ENCODE data around the gene HTR6. TPM values are rescaled to one million over a fixed set of nuclear protein-coding genes. Genes with fewer than 3 reads are reported as not detected.

HTR6 gene
- total RNA-seq (not detected), polyA plus RNA-seq (not detected)
- long read RNA-seq, donor 1, result 0 reads
- long read RNA-seq, donor 2, result 0 reads
- long read RNA-seq, donor 3, result 0 reads
- long read RNA-seq, donor 4, result 0 reads

DNA sequence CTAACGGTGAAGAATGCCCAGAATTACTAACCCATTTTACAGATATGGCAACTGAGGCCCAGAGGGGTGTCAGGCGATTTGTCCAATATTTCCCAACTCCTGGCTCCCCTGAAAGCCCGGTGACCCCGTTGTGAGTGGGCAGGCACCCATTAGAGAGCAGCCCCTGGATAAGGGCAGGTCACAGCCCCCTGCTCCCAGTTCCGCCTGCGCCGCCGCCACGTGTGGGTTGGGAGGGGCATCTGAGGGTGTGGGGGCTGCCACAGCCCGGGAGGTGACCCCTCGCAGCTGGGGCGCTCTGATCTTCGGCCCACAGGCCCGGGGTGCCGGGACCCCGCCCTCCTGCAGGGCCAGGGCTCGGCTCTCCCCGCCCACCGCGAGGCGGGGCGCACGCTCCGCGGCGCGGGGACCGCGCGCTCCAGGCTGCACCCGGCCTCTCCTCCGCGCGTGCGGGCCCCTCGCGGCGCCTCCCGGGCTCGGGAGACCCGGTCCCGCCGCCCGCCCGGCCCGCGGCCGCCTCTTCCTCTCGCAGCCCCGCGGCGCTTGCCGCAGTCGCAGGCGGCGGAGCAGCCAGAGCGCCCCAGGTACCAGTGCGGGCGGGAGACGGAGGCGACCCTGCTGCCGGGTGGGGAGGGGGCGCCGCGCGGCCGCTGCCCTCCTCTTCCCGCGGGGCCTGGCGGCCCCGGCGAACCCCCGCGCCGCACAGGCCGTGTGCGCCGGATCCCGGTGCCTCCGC lies at the start of gene HTR6:
TSS of gene HTR6 (plus strand) at position 423 of the 733 bp plus-strand sequence. CDS start 879 bp downstream, outside the sequence.
- no peaks in the 10 kb centered on the region for H3K27me3 ChIP-seq (ENCODE audit: control insufficient read depth, insufficient read depth)
- H3K4me3 ChIP-seq (ENCODE audit: low read length), result peak within 1 kb of the TSS; percentile 48
- peaks cover 1% of the 10 kb centered on the region for H3K4me1 ChIP-seq (ENCODE audit: control insufficient read depth, insufficient read depth, low read length)
- H3K9me3 ChIP-seq (ENCODE audit: control insufficient read depth, low read length), result no peaks in the 10 kb centered on the region
- intact Hi-C loops (cut with DNase I), result loop anchor here in 2 of 4 donors (5.0 kb wide), 1 partner anchor 38 kb away; no protein-coding TSS in a partner anchor
- H3K27ac ChIP-seq (ENCODE audit: low read length), result no peak within 1 kb of the TSS
- DNase-seq, result no peak
- ATAC-seq, result no peak
- 2% methylated on average over 80 of the region's 80 CpGs for WGBS

DNA sequence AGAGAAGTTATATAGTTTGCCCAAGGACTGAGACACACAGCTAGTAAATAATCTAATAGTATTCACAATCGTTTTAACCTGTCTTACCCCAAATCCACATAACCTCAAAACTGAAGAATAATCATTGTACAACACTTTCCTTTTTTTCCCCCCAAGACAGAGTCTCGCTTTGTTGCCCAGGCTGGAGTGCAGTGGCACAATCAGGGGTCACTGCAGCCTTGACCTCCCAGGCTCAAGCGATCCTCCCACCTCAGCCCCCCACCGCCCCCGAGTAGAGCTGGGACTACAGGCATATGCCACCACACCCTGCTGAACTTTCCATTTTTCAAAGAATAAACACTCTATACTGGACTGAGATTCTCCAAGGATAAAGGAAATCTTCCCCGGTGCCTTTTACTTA lies 49.2 kb upstream of the HTR6 start:
- ATAC-seq, result no peak
- no peak overlapping the region for H3K27ac ChIP-seq (ENCODE audit: low read length)

DNA sequence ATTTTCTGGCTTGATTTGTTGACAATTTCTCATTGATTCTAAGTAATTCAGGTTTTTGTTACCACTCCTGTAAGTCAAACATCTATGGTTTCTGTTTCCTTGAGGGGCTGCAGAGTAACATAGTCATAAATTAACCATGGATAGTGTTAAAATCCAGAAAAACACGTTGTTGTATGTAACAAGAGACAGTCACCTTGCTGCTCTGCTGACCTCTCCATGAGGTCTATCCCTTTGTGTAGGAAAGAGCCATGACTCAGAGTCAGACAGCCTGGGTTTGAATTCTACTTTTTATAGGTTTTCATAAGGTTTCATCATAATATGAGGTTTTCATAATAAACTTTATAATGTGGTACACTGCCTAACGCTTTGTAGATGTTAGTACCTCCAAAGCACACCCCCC lies 48.2 kb upstream of the HTR6 start:
- 78% methylated on average over 2 of the region's 2 CpGs for WGBS
- DNase-seq, result no peak
- H3K27me3 ChIP-seq (ENCODE audit: control insufficient read depth, insufficient read depth), result no peaks in the 10 kb centered on the region
- no peak overlapping the region for H3K4me3 ChIP-seq (ENCODE audit: low read length)
- no peak overlapping the region for H3K27ac ChIP-seq (ENCODE audit: low read length)
- no peaks in the 10 kb centered on the region for H3K9me3 ChIP-seq (ENCODE audit: control insufficient read depth, low read length)
- intact Hi-C loops (cut with DNase I), result no loop called here
- no peak for ATAC-seq
- H3K4me1 ChIP-seq (ENCODE audit: control insufficient read depth, insufficient read depth, low read length), result peaks cover 9% of the 10 kb centered on the region

More for the DNA sequence above, 49.2 kb upstream of the HTR6 start:
- WGBS, result 89% methylated on average over 6 of the region's 6 CpGs
- Histone ChIP-seq H3K4me1 (ENCODE audit: control insufficient read depth, insufficient read depth, low read length) (peaks cover 9% of the 10 kb centered on the region), H3K4me3 (ENCODE audit: low read length) (no peak overlapping the region), H3K9me3 (ENCODE audit: control insufficient read depth, low read length) (no peaks in the 10 kb centered on the region), H3K27me3 (ENCODE audit: control insufficient read depth, insufficient read depth) (no peaks in the 10 kb centered on the region)
- DNase-seq, result no peak
- intact Hi-C loops (cut with DNase I), result no loop called here

DNA sequence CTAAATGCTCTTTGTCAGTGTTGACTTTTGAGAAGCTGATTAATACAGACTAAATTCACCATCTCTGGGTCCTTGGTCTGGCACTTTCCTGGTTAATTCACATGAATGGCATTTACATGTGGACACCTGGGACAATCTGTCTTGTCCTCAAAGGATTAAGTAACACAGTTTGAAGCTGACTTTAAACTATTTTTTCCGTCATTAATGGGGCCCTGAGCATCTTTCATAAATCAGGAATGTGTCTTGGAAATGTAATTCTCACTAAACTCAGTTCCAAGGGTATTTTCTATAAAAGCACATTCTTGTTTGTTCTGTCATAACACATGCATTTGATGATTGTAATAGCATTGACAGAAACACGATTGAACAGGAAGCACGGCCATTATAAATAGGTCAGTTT lies 47.3 kb upstream of the HTR6 start:
- 84% methylated on average over 3 of the region's 3 CpGs for WGBS
- DNase-seq (no peak), ATAC-seq (no peak)
- Histone ChIP-seq H3K27me3 (ENCODE audit: control insufficient read depth, insufficient read depth) (no peaks in the 10 kb centered on the region), H3K27ac (ENCODE audit: low read length) (no peak overlapping the region), H3K4me1 (ENCODE audit: control insufficient read depth, insufficient read depth, low read length) (peaks cover 9% of the 10 kb centered on the region), H3K4me3 (ENCODE audit: low read length) (no peak overlapping the region), H3K9me3 (ENCODE audit: control insufficient read depth, low read length) (no peaks in the 10 kb centered on the region)
- intact Hi-C loops (cut with DNase I), result no loop called here

DNA sequence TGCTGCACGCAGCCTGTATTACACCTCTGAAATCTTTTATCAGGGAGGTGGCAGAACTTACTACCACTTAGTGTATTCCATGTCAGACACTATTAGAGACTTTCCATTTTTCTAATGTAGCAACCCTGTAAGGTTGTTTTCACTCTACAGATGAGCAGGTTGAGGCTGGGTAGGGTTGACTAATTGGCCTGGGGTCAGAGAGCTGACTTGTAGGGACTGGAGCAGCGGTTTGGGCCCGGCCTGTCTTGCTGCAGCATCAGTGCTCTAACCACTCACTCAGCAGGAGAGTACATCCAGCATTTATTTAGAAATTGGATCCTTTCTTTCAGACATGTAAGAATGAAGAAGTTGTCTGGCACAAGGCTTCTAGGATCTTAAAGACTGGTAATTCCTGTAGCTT lies 46.2 kb upstream of the HTR6 start:
- Histone ChIP-seq H3K9me3 (ENCODE audit: control insufficient read depth, low read length) (no peaks in the 10 kb centered on the region), H3K4me1 (ENCODE audit: control insufficient read depth, insufficient read depth, low read length) (peaks cover 4% of the 10 kb centered on the region), H3K4me3 (ENCODE audit: low read length) (no peak overlapping the region), H3K27me3 (ENCODE audit: control insufficient read depth, insufficient read depth) (no peaks in the 10 kb centered on the region), H3K27ac (ENCODE audit: low read length) (no peak overlapping the region)
- ATAC-seq, result no peak
- WGBS, result 97% methylated on average over 3 of the region's 3 CpGs
- DNase-seq, result no peak
- intact Hi-C loops (cut with DNase I), result no loop called here

DNA sequence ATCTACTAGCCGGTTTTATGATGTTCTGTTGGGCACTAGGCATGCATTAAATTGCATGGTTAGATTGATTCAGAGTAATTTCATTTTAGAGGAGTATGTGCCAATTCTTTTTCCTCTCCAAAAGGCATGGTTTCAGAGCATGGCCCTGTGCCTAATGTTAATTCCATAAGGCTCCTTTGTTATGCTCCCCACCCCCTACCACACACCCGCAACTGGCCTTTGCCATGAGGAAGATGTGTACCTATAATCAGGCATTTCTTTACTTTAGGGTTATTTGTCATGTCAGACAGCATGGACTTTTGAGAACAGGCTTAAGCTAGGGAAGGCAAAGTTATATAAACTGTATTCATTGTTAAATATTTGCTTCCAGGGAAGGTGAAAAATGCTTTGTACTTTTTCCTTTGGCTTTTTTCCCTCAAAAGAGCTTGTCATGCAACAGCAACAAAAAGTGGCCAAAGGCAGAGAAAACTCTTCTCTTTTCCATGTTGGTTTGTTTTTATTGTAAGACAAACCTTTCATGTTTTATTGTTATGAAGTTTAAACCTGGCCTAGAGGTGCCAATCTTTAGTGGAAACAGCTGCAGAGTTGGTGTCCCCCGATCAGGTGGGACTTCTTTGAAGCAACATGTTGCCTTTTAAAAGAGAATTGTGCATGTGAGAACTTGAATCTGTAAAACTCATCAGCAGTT lies 44.8 kb upstream of the HTR6 start:
- no peaks in the 10 kb centered on the region for H3K4me1 ChIP-seq (ENCODE audit: control insufficient read depth, insufficient read depth, low read length)

DNA sequence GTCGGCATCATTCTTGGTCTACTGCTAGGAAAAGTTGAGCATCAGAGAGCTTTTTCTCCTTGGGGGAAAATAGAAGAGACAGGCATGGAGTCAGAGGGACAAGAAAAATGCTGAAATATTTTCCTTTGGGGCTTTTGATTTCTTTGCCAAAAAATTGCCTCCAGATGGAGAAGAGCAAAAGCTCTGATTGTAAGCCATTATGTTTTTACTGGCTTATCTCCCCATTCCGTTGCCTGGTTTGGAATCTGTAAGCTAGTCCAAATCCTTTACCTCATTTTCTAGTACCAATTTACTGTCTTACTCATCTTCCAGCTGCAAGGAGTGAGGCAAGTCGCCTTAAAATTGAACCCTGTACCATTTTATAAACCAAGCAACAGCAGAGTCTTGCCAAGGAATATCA lies 43.9 kb upstream of the HTR6 start:
- Histone ChIP-seq H3K27ac (ENCODE audit: low read length) (no peak overlapping the region), H3K27me3 (ENCODE audit: control insufficient read depth, insufficient read depth) (no peaks in the 10 kb centered on the region), H3K9me3 (ENCODE audit: control insufficient read depth, low read length) (no peaks in the 10 kb centered on the region), H3K4me1 (ENCODE audit: control insufficient read depth, insufficient read depth, low read length) (no peaks in the 10 kb centered on the region), H3K4me3 (ENCODE audit: low read length) (no peak overlapping the region)
- intact Hi-C loops (cut with DNase I), result no loop called here
- ATAC-seq (peak in 1 of 2 donors; percentile 10), DNase-seq (no peak)
- WGBS, result 57% methylated on average over 3 of the region's 3 CpGs

More for the DNA sequence above, 44.8 kb upstream of the HTR6 start:
- 68% methylated on average over 3 of the region's 3 CpGs for WGBS
- intact Hi-C loops (cut with DNase I), result no loop called here
- H3K9me3 ChIP-seq (ENCODE audit: control insufficient read depth, low read length), result no peaks in the 10 kb centered on the region
- H3K27ac ChIP-seq (ENCODE audit: low read length), result no peak overlapping the region
- ATAC-seq (no peak), DNase-seq (no peak)
- H3K4me3 ChIP-seq (ENCODE audit: low read length), result no peak overlapping the region
- no peaks in the 10 kb centered on the region for H3K27me3 ChIP-seq (ENCODE audit: control insufficient read depth, insufficient read depth)

DNA sequence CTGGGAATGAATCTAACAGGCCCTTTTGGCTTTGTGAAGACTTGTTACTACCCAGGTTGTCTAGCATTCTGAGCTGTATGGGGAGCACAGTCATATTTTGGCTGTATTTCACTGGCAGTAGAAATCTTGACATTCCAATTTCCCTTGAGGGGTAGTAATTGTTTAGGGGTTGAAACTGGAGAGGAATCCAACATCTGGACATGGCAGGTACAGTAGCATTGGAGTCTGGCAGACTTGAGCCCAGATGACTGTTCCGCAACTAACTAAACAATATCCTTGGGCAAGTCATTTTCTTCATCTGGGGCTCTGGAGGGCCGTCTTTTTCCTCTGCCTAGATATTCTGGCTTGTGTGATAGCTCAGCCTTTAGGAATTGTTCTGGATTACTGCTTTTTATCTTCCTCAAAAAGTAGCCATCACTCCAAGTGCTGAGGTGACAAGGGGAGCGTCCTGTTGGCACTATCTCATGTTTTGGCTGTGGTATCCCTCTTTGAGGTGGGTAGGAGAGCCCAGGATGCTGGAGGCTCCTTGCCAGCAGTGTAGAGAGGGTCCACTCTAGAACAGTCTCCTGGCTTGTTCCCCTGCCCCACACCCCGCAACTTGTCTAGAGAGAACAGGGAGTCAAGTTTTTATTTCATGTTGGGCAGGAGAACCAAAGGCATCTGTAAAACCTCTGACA lies 43.3 kb upstream of the HTR6 start:
- ATAC-seq (peak; percentile 35 to 51), DNase-seq (no peak)
- Histone ChIP-seq H3K27me3 (ENCODE audit: control insufficient read depth, insufficient read depth) (no peaks in the 10 kb centered on the region), H3K27ac (ENCODE audit: low read length) (no peak overlapping the region), H3K4me1 (ENCODE audit: control insufficient read depth, insufficient read depth, low read length) (no peaks in the 10 kb centered on the region), H3K9me3 (ENCODE audit: control insufficient read depth, low read length) (no peaks in the 10 kb centered on the region), H3K4me3 (ENCODE audit: low read length) (no peak overlapping the region)
- WGBS, result 74% methylated on average over 4 of the region's 4 CpGs
- intact Hi-C loops (cut with DNase I), result no loop called here

DNA sequence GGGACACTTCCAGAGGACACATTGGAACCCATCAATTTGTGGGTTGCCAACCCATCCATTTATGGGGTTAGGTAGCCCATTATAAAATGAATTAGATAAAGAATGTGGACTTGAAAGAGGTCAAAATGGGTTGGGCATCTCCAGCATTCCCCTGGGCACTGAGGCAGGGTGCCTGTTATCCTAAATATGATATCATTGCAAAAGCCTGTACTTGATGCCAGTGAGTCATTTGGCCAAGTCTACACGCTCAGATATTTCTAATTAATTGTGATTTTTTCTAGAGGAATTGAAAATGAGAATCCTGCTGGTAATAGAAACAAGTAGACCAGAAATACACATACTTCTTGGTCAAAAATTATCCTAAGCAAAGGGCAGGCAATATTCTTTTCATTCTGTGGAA lies 42.5 kb upstream of the HTR6 start:
- no peak for DNase-seq
- H3K4me3 ChIP-seq (ENCODE audit: low read length), result no peak overlapping the region
- no peaks in the 10 kb centered on the region for H3K9me3 ChIP-seq (ENCODE audit: control insufficient read depth, low read length)
- ATAC-seq, result no peak
- H3K27me3 ChIP-seq (ENCODE audit: control insufficient read depth, insufficient read depth), result no peaks in the 10 kb centered on the region
- intact Hi-C loops (cut with DNase I), result no loop called here
- H3K4me1 ChIP-seq (ENCODE audit: control insufficient read depth, insufficient read depth, low read length), result no peaks in the 10 kb centered on the region
- WGBS, result 50% methylated on average over 1 of the region's 1 CpG
- no peak overlapping the region for H3K27ac ChIP-seq (ENCODE audit: low read length)

DNA sequence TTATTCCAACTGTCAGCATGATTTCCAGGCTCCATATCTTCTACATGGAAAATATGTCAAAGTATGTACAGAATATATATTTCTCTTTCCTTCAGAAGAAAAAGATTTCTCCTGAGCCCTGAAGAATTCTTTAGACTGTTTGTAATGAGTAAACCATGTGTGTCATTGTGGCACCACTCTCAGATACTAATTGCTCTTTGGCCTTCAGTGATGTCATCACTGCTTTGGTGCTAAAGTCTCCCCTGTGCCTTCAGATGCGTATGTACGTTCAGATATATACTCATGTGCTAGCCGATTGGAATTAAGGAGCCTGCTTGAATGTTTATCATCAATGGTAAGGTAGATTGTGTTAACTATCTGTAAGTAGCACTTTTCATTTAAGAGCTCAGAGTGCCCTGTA lies 41.2 kb upstream of the HTR6 start:
- intact Hi-C loops (cut with DNase I), result no loop called here
- Histone ChIP-seq H3K4me3 (ENCODE audit: low read length) (no peak overlapping the region), H3K27me3 (ENCODE audit: control insufficient read depth, insufficient read depth) (no peaks in the 10 kb centered on the region), H3K9me3 (ENCODE audit: control insufficient read depth, low read length) (no peaks in the 10 kb centered on the region), H3K27ac (ENCODE audit: low read length) (no peak overlapping the region), H3K4me1 (ENCODE audit: control insufficient read depth, insufficient read depth, low read length) (no peaks in the 10 kb centered on the region)
- no peak for DNase-seq
- ATAC-seq, result no peak
- WGBS, result 86% methylated on average over 3 of the region's 3 CpGs

All from right cardiac atrium (tissue), 5 donors.